PC-9 (cell line): ENCODE measurements around the gene CADM1. TPM values are rescaled to one million over a fixed set of nuclear protein-coding genes. Genes with fewer than 3 reads are reported as not detected.
A peak's percentile ranks its signal among the peaks of the same experiment; 100 is the strongest.

Experiments
- BruUV-seq: library from RNA; stranded (reverse); fragments of 400-500 nt; replicated peaks from 2 replicates; lab custom pipeline; 2021; lab: Mats Ljungman, UMichigan
- CTCF ChIA-PET: fragments of 300-600 bp; sonication (Branson Sonifier 250); formaldehyde crosslinking; loops from one replicate; lab custom pipeline; 2022; ENCODE audit warnings: antibody characterized with exemption; lab: Charles Lee
- POLR2A ChIA-PET: fragments of 300-600 bp; sonication (Branson Sonifier 250); formaldehyde crosslinking; loops from one replicate; lab custom pipeline; 2022; ENCODE audit warnings: antibody characterized with exemption; ENCODE audit not compliant: unreplicated experiment; lab: Charles Lee
- DNase-seq, 2 experiments: peaks; one replicate each; pipeline versions ENCODE4 v3.0.0 to v3.0.0-alpha.2; 2015 to 2022; ENCODE audit warnings: mixed read lengths in 1 of 2
- H2AFZ ChIP-seq: fragments of 200-600 bp; sonication (generic); 2 replicates; pipeline ENCODE4 v1.8.1; 2017; ENCODE audit warnings: antibody characterized with exemption
- H3F3A ChIP-seq: fragments of 200-600 bp; sonication (generic); 2 replicates; pipeline ENCODE4 v1.8.1; 2017; ENCODE audit warnings: antibody characterized with exemption, mild to moderate bottlenecking, low read depth; ENCODE audit not compliant: insufficient read depth
- H3K27ac ChIP-seq: fragments of 200-600 bp; sonication (generic); 2 replicates; pipeline ENCODE4 v1.6.1; 2016; ENCODE audit warnings: mixed run types
- H3K27me3 ChIP-seq: fragments of 200-600 bp; sonication (generic); 2 replicates; pipeline ENCODE4 v1.6.1; 2016; ENCODE audit warnings: low read depth, mixed run types; ENCODE audit not compliant: insufficient read depth
- H3K36me3 ChIP-seq: fragments of 200-600 bp; sonication (generic); 2 replicates; pipeline ENCODE4 v1.6.1; 2016; ENCODE audit warnings: low read depth, mixed run types
- H3K4me1 ChIP-seq: fragments of 200-600 bp; sonication (generic); replicated peaks from 2 replicates; pipeline ENCODE4 v1.6.1; 2016; ENCODE audit warnings: mixed run types; ENCODE audit not compliant: insufficient read depth
- H3K4me2 ChIP-seq: fragments of 200-600 bp; sonication (generic); 2 replicates; pipeline ENCODE4 v1.6.1; 2017; ENCODE audit warnings: mixed run types
- H3K4me3 ChIP-seq: fragments of 200-600 bp; sonication (generic); 2 replicates; pipeline ENCODE4 v1.6.1; 2016; ENCODE audit warnings: mixed run types
- H3K79me2 ChIP-seq: fragments of 200-600 bp; sonication (generic); 2 replicates; pipeline ENCODE4 v1.6.1; 2017; ENCODE audit warnings: low read depth, mixed run types
- H3K9me2 ChIP-seq: fragments of 200-600 bp; sonication (generic); 2 replicates; pipeline ENCODE4 v1.8.1; 2017; ENCODE audit warnings: mild to moderate bottlenecking; ENCODE audit not compliant: insufficient read depth
- H3K9me3 ChIP-seq: fragments of 200-600 bp; sonication (generic); 2 replicates; pipeline ENCODE4 v1.8.1; 2016; ENCODE audit warnings: low read depth; ENCODE audit not compliant: insufficient read depth
- H4K20me1 ChIP-seq: fragments of 200-600 bp; sonication (generic); 2 replicates; pipeline ENCODE4 v1.8.1; 2017; ENCODE audit not compliant: insufficient read depth
- EZH2 ChIP-seq: fragments of 200-600 bp; sonication (generic); IDR thresholded peaks from 2 replicates; pipeline ENCODE4 v1.8.0; 2017; ENCODE audit warnings: antibody characterized with exemption, low read depth
- intact Hi-C: fragments of 100-400 bp; cut with micrococcal nuclease; formaldehyde crosslinking; loops from one replicate; pipeline ENCODE4 v1.10.0; 2022; ENCODE audit not compliant: unreplicated experiment
- total RNA-seq: library from RNA; stranded (reverse); gene quantifications from 2 replicates; pipeline ENCODE4 v1.2.3, GENCODE V29; 2021
- TF ChIP-seq, protein P1 (sequence below): fragments of 200-600 bp; sonication (generic); conservative IDR thresholded peaks from 2 replicates; pipeline ENCODE4 v1.6.1; 2017; ENCODE audit warnings: mixed run types, antibody characterized with exemption, mild to moderate bottlenecking, moderate library complexity

The CADM1 gene
- total RNA-seq, 1 experiment from 2014 or later: not detected

DNA sequence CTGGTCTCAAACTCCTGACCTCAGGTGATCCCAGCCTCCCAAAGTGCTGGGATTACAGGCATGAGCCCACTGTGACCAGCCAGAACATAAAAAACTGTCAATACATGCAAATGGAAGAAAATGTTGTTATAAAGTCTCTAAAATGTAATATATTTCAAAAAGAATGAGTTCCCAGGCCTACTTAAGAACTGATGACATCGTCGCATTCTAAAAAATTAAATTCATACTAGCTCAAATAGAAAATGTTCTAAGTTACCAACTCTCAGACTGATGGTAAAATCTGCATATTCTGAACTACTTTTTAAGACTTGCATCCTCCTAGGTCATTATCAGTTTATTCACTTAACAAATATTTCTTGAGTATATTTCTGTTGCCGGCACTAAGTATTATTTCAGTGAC, 163.3 kb downstream of the CADM1 start:
- CTCF ChIA-PET: no interaction called here
- DNase-seq: no peak
- POLR2A ChIA-PET: no interaction called here

DNA sequence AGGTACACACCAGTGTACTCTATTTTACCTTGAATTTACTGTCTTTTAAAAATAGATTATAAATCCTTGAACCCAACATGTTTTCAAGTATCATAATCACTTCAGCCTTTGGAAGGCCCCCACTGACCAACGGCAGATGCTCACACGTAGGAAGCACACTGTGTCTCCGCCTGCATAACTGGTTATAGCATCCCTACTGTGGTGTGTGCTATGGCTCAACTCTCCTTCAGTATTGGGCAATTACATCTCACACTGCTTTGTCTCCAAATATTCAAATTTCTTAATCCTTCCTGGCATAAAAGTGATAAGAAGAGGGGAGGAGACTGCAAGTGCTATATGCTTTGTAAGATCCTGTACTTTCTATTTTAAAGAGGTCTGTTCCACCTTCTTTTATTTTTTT, 165.7 kb downstream of the CADM1 start:
- no peak overlapping the region for H3K27ac ChIP-seq
- DNase-seq: no peak
- ChIA-PET POLR2A (no interaction called here), CTCF (no interaction called here)
- no peaks in the 10 kb centered on the region for H3F3A ChIP-seq
- no TSS peak for BruUV-seq
- no peaks in the 10 kb centered on the region for H3K9me2 ChIP-seq
- H2AFZ ChIP-seq: no peak overlapping the region
- no peaks in the 10 kb centered on the region for H3K4me1 ChIP-seq
- no peak for TF ChIP-seq EZH2
- TF ChIP-seq, protein P1, sequence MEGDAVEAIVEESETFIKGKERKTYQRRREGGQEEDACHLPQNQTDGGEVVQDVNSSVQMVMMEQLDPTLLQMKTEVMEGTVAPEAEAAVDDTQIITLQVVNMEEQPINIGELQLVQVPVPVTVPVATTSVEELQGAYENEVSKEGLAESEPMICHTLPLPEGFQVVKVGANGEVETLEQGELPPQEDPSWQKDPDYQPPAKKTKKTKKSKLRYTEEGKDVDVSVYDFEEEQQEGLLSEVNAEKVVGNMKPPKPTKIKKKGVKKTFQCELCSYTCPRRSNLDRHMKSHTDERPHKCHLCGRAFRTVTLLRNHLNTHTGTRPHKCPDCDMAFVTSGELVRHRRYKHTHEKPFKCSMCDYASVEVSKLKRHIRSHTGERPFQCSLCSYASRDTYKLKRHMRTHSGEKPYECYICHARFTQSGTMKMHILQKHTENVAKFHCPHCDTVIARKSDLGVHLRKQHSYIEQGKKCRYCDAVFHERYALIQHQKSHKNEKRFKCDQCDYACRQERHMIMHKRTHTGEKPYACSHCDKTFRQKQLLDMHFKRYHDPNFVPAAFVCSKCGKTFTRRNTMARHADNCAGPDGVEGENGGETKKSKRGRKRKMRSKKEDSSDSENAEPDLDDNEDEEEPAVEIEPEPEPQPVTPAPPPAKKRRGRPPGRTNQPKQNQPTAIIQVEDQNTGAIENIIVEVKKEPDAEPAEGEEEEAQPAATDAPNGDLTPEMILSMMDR: no peak
- no peaks in the 10 kb centered on the region for H3K9me3 ChIP-seq
- no peaks in the 10 kb centered on the region for H3K79me2 ChIP-seq
- no peak overlapping the region for H3K4me2 ChIP-seq
- no peaks in the 10 kb centered on the region for H3K36me3 ChIP-seq
- intact Hi-C loops: loop anchor here (5.0 kb wide), 1 partner anchor 1354 kb away; no protein-coding TSS in a partner anchor
- 0 out of 2 replicates have a peak, but pooled peaks cover 3% of the 10 kb centered on the region for H3K27me3 ChIP-seq
- H4K20me1 ChIP-seq: no peaks in the 10 kb centered on the region
- H3K4me3 ChIP-seq: no peak overlapping the region

More for the DNA sequence above, 163.3 kb downstream of the CADM1 start:
- intact Hi-C loops: no loop called here
- Histone ChIP-seq H2AFZ (no peak overlapping the region), H3K4me1 (no peaks in the 10 kb centered on the region), H4K20me1 (no peaks in the 10 kb centered on the region), H3K27ac (no peak overlapping the region), H3K36me3 (no peaks in the 10 kb centered on the region), H3K27me3 (0 out of 2 replicates have a peak, but pooled peaks cover 3% of the 10 kb centered on the region), H3K79me2 (no peaks in the 10 kb centered on the region), H3K4me3 (no peak overlapping the region), H3K4me2 (no peak overlapping the region), H3K9me2 (no peaks in the 10 kb centered on the region), H3K9me3 (no peaks in the 10 kb centered on the region), H3F3A (no peaks in the 10 kb centered on the region)
- BruUV-seq: no TSS peak
- TF ChIP-seq, protein P1: no peak
- no peak for TF ChIP-seq EZH2

DNA sequence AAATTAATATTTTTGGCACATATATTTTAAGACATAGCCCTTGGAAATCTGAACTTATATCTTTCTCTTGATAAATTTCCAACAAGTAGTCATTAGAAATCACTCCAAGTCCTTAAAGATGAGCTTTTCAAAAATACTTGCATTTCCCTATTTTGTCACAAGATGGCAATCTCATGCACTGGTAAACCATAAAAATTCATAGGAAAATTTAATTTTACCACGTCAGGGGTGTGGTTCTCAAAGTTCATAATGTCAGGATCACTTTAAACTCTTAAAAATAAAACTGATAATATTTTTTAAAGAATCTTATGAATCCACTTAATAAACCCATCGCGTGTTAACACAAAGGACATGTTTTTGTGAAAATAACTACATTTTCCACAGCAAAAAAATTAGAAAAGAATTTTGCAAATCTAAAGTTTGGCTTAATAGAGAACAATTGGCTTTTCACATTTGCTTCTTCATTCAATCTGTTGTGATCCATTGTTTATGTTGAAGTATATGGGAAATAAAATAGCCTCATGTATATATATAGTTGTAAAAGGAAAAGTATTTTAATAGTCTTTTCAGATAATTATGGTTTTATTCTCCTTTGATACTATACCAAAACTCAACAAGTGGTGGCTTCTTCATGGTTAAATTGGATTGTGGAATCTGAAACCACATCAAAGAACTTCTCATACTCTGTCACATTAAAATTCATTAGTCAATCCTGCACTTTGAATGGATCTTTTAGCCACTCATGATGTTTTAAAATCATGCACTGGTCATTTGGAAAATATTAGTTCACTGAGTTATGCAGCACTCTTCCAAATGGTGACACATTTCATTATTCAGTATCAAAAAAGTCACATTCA, 169.1 kb downstream of the CADM1 start:
- H3K4me2 ChIP-seq: no peak overlapping the region
- no peak overlapping the region for H3K27ac ChIP-seq
- no peak for TF ChIP-seq EZH2
- TF ChIP-seq, protein P1: peak; percentile 81
- H3K79me2 ChIP-seq: no peaks in the 10 kb centered on the region
- intact Hi-C loops: loop anchor here (5.0 kb wide), 1 partner anchor 1357 kb away; no protein-coding TSS in a partner anchor
- ChIA-PET POLR2A (no interaction called here), CTCF (interaction anchor here (0.6 to 1.0 kb wide), 2 partner anchors 247 to 1357 kb away, joined by 3 to 4 read pairs; no protein-coding TSS in a partner anchor)
- H3K9me2 ChIP-seq: no peaks in the 10 kb centered on the region
- H3K36me3 ChIP-seq: no peaks in the 10 kb centered on the region
- no peak for DNase-seq
- no peaks in the 10 kb centered on the region for H3F3A ChIP-seq
- no TSS peak for BruUV-seq
- H3K27me3 ChIP-seq: 0 out of 2 replicates have a peak, but pooled peaks cover 3% of the 10 kb centered on the region
- no peaks in the 10 kb centered on the region for H3K9me3 ChIP-seq
- H2AFZ ChIP-seq: no peak overlapping the region
- no peaks in the 10 kb centered on the region for H4K20me1 ChIP-seq
- no peaks in the 10 kb centered on the region for H3K4me1 ChIP-seq
- H3K4me3 ChIP-seq: no peak overlapping the region
